ENCODE measurements around the gene FLRT3. TPM values are rescaled to one million over a fixed set of nuclear protein-coding genes. Genes with fewer than 3 reads are reported as not detected.

Gene FLRT3
- total RNA-seq, 1 donor from 2014 or later, result 3.3 TPM

DNA sequence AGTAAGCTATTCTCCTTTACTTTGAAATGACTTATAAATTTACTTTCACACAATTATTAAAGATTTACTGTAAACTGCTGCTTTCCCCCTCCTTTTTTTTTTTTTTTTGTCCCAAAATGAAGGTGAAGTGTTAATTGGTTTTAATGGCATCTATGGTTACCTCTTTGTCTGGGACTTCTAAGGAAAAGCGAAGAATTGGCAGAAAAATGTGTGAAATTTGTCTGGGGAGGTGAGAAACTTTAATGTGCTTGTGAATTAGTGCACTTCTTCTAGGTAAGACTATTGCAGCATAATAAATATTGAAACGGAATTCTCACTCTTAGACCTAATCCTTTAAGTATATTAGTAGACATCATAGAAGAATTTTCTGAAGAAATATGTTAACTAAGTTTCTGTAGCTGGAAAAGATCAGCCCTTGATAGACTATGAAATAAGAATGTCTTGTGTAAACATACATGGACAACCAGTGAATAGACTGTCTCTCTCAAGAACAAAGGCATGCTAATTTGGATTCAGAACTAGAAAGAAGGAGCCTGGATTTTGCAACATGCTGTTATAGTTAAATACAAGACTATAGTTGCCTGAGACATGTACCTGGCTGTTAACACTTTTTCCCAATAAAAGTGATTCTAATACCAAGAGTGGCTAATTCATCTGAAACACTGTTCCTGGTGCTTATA, 23.9 kb downstream of the FLRT3 start:
- DNase-seq (ENCODE audit: low read depth), result no peak
- TF ChIP-seq, protein P1, sequence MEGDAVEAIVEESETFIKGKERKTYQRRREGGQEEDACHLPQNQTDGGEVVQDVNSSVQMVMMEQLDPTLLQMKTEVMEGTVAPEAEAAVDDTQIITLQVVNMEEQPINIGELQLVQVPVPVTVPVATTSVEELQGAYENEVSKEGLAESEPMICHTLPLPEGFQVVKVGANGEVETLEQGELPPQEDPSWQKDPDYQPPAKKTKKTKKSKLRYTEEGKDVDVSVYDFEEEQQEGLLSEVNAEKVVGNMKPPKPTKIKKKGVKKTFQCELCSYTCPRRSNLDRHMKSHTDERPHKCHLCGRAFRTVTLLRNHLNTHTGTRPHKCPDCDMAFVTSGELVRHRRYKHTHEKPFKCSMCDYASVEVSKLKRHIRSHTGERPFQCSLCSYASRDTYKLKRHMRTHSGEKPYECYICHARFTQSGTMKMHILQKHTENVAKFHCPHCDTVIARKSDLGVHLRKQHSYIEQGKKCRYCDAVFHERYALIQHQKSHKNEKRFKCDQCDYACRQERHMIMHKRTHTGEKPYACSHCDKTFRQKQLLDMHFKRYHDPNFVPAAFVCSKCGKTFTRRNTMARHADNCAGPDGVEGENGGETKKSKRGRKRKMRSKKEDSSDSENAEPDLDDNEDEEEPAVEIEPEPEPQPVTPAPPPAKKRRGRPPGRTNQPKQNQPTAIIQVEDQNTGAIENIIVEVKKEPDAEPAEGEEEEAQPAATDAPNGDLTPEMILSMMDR (IDR thresholded peaks at IDR 0.05; ENCODE audit: insufficient read depth, low read length, poor library complexity, severe bottlenecking), result no peak
- Histone ChIP-seq H3K27me3 (ENCODE audit: control insufficient read depth, insufficient read depth, low read length) (no peaks in the 10 kb centered on the region), H3K36me3 (ENCODE audit: control insufficient read depth, insufficient read depth, low read length) (no peaks in the 10 kb centered on the region), H3K4me3 (ENCODE audit: low read depth, low read length) (no peak overlapping the region)

GRCh38 chr20:14312001-14312400, 25.4 kb downstream of the FLRT3 start:
- no peak for DNase-seq (ENCODE audit: low read depth)
- TF ChIP-seq, protein P1 (IDR thresholded peaks at IDR 0.05; ENCODE audit: insufficient read depth, low read length, poor library complexity, severe bottlenecking), result no peak
- H3K36me3 ChIP-seq (ENCODE audit: control insufficient read depth, insufficient read depth, low read length), result no peaks in the 10 kb centered on the region

DNA sequence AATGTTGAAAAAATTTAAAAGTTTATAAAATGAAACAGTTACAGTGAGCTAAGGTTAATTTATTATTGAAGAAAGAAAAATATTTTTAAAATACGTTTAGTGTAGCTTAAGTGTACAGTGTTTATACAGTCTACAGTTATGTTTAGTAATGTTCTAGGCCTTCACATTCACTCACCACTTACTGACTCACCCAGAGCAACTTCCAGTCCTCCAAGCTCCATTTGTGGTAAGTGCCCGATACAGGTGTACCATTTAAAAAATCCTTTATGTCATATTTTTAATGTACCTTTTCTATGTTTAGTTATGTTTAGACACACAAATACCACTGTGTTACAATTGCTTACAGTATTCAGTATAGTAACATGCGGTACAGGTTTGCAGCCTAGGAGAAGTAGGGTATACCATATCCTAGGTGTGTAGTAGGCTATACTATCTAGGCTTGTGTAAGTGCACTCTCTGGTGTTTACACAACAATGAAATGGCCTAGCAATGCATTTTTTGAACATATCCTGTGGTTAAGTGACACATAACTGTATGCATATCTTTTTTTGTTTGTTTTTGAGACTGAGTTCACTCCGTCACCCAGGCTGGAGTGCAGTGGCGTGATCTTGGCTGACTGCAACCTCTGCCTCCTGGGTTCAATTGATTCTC, 26.3 kb downstream of the FLRT3 start:
- TF ChIP-seq, protein P1 (IDR thresholded peaks at IDR 0.05; ENCODE audit: insufficient read depth, low read length, poor library complexity, severe bottlenecking), result no peak
- Histone ChIP-seq H3K36me3 (ENCODE audit: control insufficient read depth, insufficient read depth, low read length) (no peaks in the 10 kb centered on the region), H3K4me3 (ENCODE audit: low read depth, low read length) (no peak overlapping the region), H3K27me3 (ENCODE audit: control insufficient read depth, insufficient read depth, low read length) (no peaks in the 10 kb centered on the region)
- DNase-seq (ENCODE audit: low read depth), result no peak

More at GRCh38 chr20:14312001-14312400, 25.4 kb downstream of the FLRT3 start:
- Histone ChIP-seq H3K4me3 (ENCODE audit: low read depth, low read length) (no peak overlapping the region), H3K27me3 (ENCODE audit: control insufficient read depth, insufficient read depth, low read length) (no peaks in the 10 kb centered on the region)

- Histone ChIP-seq H3K36me3 (ENCODE audit: control insufficient read depth, insufficient read depth, low read length) (no peaks in the 10 kb centered on the region), H3K4me3 (ENCODE audit: low read depth, low read length) (no peak overlapping the region), H3K27me3 (ENCODE audit: control insufficient read depth, insufficient read depth, low read length) (no peaks in the 10 kb centered on the region)
- DNase-seq (ENCODE audit: low read depth), result no peak
- TF ChIP-seq, protein P1 (IDR thresholded peaks at IDR 0.05; ENCODE audit: insufficient read depth, low read length, poor library complexity, severe bottlenecking), result no peak
Measured at GRCh38 chr20:14307956-14308355, 29.5 kb downstream of the FLRT3 start.

DNA sequence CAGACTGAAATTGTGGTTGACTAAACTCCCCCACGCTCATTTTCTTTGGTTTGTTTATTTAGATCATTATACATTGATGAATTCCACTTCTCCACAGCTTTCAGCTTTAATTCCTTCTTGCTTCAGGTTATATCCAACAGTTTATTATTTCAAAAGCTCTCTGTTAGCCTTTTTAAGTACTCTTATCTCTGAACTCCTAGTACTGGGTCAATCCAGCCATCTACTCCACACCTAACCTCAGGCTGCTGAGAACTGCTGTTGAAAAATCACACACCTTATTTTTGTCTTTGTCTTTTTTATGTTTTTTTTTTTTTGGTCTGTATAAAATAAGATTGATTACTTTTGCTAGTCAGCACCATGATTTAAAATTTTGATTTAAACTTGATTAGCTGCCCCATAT, 32.9 kb downstream of the FLRT3 start:
- H3K36me3 ChIP-seq (ENCODE audit: control insufficient read depth, insufficient read depth, low read length), result no peaks in the 10 kb centered on the region
- TF ChIP-seq, protein P1 (IDR thresholded peaks at IDR 0.05; ENCODE audit: insufficient read depth, low read length, poor library complexity, severe bottlenecking), result no peak
- H3K27me3 ChIP-seq (ENCODE audit: control insufficient read depth, insufficient read depth, low read length), result no peaks in the 10 kb centered on the region
- no peak overlapping the region for H3K4me3 ChIP-seq (ENCODE audit: low read depth, low read length)
- DNase-seq (ENCODE audit: low read depth), result no peak

All from kidney epithelial cell (primary cell).